ENCODE data around the gene ATL1.

DNA sequence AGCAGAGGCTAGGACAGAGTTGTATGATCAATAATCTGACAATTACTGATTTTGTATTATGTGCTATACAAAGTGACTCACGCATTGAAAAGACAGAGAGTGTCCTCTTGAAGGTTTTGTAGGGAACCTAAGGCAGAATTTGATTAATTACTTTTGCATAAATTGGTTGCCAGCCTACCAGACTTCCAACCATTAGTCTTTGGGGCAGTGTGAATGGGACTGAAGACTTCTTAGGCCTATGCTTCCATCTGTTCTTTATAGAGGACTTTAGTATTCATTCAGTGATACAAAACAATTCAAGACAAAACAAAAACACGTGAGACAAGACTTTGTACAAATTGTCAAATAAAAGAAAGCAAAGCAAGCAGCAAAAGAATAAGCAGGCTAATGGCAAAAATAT, 46.5 kb downstream of the ATL1 start:
- TF ChIP-seq POLR2A (IDR thresholded peaks at IDR 0.05; ENCODE audit: low read depth, low read length) (no peak), POLR2AphosphoS5 (IDR thresholded peaks at IDR 0.05; ENCODE audit: low read depth, low read length) (no peak), TAF1 (IDR thresholded peaks at IDR 0.05; ENCODE audit: borderline replicate concordance, low read depth, low read length) (no peak)
